T-helper 9 cell (primary cell): ENCODE data around the gene TCP11.
"Not testable (repeated sequence)": the region's sequence is repeated elsewhere in the genome, so short reads cannot be mapped to it uniquely, and the experiment has no call there.

ENCODE experiments used
- DNase-seq: peaks from one replicate; pipeline ENCODE4 v3.0.0-alpha.2; 2020

Gene TCP11

DNA sequence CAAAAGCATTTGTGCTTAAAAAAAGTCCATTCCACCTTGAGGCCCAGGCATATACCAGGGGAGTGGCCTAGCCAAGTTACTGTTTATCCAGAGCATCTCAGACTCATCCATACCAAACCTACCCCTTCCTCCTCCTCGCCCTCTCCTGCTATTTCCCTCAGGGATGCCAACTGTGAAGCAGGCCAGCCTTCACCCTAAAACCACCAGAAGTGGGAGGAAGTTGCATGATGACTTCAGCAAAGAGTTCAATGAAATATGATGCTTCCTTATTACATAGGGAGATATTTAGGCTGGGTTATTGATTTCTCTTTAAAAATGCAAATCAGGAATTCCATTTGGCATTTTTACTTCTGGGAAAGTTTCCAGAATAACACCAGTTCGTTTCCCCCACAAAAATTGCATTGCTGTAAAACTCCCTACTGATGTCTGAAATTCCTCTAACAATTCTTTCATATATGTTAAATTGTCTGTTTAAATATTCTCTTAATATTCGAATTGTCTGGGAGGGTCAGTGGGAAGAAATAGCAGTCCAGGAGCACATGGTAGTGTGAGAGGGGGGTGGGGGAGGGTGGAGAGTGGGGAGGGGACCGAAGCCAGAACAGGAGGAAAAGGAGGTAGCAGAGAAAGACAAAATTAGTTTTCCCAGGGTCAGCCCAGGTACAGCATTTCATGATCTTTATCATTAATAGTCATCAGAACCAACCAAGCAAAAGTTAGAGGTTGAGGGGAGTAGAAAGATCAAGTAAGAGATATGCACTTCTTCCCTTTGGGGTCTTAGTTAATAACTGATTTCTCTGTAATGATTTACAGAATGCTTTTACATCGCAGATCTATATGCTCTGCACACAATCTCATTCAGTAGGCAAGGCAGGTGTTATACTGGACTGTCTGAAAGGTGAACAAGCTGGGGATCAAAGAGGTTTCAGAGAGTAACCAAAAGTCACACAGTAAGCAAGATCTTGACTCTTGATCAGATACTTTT, 1.7 kb upstream of the TCP11 start:
- no peak for DNase-seq

DNA sequence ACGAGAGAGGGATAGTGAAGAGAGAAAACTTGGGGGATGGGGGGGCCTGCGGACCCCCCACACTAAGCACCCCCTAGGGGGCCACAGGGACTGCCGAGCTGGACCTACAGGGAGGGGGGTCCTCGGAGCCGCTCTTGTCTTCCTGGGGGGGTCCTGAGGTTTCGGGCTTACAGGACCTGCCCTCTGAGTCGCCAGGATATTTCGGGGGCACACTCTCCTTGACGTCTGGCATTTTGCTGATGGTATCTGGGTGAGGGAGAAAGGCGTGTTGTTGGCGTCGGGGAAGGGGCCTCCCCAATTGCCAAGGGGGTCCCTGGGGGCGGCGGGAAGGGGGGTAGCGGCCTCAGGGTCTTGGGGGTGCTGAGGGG, 516 bp downstream of the TCP11 start:
- no peak for DNase-seq

DNA sequence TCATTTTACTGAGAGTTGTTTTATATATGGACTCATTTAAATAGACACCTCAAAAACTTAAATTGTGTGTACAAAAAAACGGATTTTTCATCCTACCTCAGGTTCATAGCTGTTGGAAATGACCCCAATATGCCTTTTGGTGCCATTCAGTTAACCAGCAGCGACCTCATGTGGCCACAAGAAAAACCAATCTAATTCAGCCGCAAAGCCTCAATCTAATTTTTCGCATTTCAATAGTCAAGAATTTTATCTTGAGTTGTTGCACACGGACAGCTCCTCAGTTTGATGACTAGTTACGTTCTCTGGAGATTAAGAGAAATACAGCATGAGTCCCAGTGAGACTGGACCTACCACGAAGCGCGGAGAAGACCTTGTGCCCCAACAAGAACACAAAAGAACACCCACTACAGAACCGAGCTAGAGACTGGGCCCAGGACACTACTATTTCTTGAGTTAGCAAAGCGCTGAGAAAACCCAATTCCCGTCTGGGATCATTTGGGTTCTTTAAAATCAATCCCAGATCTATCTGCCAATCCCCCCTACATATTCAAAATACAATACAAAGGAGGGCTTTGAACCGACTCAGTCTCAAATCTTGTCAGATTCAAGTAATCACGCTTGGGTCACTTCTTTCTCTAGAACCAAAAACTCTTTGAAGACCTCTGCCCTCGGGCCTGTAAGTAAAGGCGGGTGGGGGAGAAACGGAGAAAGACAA, 1.1 kb downstream of the TCP11 start:
- DNase-seq: peak; percentile 35

DNA sequence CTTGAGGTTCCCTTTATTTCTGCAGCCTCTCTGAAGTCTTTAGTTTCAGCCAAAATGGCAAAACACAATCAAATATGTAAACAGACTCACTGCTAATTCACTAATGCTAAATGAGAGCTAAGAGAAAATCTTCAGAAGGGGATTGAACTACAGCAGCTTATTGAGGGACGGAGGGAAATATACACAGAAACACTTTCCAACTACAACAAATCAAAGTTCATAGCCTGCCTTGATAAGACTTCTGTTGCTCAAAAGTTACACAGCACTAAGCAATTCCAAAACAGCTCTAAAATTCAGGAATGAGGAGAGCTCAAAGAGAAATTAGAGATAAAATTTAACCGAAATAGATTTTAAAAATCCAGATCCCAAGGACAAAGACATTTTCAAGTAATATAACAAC, 1.7 kb downstream of the TCP11 start:
- DNase-seq: no peak

DNA sequence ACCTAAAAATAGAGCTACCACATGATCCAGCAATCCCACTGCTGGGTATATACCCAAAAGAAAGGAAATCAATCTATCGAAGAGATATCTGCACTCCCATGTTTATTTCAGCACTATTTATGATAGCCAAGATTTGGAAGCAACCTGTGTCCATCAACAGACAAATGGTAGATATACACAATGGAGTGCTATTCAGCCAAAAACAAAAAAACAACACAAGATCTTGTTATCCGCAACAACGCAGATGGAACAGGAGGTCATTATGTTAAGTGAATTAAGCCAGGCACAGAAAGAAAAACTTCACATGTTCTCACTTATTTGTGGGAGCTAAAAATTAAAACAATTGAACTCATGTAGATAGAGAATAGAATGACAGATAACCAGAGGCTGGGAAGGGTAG, 2.9 kb downstream of the TCP11 start:
- not testable (repeated sequence) for DNase-seq

DNA sequence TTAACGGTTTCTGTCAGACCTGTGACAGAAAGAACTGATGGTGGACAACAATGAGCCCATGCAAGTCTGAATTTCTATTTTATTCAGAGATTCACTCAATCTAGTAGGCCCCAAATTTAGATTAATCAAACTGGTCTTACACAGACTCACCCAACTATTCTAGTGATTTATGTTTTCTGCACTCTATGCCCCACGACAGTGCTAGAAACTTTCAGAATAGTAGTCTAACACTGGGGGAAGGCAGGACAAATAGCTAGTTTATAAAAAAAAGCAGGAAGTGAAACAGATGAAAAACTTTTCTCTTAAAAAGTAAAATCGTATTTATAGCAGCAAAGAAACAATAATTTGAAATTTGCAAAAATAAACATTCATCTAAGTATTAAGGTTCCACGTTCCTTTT, 5.0 kb downstream of the TCP11 start:
- DNase-seq: no peak

DNA sequence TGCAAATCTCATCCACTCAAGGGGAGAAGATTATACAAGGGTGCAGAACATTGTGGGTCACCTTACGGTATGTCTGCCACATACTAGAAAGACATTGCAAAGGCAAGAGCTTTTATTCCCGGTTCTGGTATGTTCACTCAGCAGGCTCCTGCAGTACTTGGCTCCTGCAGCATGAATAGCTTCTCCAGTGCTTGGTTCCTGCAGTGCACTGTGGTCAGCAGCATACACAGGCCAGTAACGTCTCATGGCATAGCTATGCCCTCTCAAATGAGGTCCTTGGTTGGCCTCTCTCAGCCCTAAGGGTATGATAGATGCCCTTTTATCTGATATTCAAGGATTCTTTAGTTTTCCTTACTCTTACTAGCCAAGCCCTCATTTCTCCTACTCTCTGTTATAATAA, 12.6 kb downstream of the TCP11 start:
- no peak for DNase-seq

DNA sequence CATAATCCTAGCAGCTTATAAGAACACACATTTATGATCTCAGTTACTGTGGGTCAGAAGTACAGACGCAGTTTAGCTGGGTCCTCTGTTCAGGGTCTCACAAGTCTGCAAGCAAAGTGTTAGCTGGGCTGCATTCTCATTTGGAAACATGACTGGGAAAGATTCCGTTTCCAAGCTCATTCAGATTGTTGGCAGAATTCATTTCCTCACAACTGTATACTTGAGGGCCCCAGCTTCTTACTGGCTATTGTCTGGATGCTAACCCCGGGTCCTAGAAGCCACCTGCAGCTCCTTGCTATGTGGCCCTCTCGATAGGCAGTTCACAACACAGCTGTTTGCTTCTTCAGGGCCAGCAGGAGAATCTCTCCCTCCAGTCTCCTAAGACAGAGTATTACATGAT, 13.1 kb downstream of the TCP11 start:
- no peak for DNase-seq

DNA sequence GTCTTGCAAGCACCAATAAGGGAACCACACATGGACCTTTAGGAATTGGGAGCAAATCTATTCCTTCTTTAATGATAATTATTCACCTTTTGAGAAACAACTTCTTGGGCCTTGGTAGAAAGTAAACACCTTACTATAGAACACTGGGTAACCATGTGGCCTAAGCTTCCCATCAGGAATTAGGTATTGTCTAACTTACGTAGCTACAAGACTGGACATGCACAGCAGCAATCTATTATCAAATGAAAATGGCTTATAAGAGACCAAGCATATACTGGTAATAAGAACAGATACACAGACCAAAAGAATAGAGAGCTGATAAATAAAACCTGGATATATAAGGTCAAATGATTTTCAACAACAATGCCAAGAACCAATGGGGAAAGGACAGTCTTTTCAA, 16.8 kb downstream of the TCP11 start:
- no peak for DNase-seq

DNA sequence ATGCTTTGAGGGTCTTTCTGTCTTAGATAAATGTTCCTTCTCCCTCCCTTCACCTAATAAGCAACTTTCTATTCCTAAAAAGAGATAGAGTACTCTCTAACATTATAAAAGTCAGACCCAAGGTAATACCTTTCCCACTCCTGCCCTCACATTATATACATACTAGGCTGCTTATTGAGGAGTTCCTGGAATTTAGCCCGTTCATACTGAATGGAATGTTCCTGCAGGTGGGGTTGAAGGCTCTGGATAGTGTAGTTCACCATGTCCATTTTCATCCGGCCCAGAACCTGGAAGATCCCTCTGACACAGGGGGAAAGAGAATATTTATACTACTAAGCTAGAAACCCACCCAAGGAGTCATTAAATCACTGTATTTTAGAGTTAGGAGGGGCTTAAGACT, 20.4 kb downstream of the TCP11 start:
- no peak for DNase-seq

DNA sequence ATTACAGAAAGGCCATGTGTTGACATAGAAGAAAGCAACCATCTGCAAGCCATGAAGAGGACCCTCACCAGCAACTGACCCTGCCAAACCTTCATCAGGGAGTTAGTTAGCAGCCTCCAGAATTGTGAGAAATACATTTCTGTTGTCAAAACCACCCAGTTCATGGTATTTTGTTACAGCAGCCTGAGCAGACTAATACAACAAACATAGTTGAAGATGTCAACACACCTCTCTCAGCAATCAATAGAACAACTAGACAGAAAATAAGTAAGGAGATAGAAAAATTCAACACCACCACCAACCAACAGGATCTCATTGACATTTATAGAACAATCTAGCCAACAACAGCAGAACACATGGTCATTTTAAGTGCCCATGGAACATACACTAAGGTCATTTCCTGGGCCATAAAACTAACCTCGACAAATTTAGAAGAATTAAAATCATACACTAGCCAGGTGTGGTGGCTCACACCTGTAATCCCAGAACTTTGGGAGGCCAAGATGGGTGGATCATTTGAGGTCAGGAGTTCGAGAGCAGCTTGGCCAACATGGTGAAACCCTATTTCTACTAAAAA, 32.7 kb downstream of the TCP11 start:
- DNase-seq: no peak

DNA sequence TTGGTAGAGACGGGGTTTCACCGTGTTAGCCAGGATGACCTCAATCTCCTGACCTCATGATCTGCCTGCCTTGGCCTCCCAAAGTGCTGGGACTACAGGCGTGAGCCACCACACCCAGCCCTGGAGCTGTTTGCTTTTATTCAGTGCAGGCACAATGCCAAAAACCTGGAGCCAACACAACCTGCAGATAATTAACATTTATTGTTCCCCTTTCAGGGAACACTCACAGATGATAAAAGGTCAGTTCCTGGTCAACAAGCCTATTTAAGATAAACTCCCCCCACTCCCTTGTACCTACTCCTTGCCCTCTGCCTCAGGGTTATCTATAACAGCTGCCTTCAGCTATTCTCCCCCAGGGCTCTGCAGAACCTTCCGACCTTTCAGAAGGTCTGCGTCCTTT, 33.4 kb downstream of the TCP11 start:
- not testable (repeated sequence) for DNase-seq

DNA sequence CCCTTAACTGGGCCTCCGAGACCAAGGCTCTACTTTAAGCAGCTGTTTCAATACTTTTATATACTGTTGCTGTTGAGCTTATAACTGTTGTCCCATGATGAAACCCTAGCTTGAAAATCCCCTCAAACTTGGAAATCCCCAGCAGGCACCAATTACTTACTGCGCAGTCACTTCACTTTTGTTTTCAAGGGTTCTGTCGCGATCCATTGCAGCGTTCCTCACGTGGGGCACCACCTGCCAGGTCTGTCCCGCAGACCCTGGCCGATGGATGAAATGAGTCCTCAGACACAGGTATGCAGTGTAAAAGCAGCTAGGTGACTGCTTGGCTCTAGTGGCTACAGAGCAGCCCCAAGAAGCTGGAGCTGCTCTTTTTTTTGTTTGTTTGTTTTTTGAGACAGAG, 33.9 kb downstream of the TCP11 start:
- not testable (repeated sequence) for DNase-seq

DNA sequence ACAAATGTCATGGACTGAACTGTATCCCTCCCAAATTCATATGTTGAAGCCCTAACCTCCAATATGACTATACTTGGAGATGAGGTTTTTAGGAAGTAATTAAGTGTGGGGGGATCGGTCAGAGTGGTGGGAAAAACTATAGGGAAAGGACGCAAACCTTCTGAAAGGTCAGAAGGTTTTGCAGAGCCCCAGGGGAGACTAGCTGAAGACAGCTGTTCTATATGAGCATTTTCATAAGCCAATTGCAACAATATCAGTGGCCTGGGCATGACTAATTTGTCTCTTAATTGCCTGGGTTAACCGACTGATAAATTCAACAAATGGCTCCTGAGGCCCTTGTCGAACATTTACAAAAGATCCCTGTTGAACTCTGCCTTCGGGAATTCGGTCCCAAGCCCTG, 35.1 kb downstream of the TCP11 start:
- DNase-seq: not testable (repeated sequence)

DNA sequence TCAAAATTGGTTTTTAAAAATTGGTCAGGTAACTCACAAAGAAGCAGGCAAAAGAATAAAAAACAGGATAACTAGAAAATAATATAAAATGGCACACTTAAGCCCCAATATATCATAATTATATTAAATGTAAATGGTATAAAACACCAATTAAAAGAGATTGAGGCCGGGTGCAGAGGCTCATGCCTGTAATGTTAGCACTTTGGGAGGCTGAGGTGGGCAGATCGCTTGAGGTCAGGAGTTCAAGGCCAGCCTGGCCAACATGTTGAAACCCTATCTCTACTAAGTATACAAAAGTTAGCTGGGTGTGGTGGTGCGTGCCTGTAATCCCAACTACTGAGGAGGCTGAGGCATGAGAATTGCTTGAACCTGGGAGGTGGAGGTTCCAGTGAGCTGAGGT, 36.1 kb downstream of the TCP11 start:
- DNase-seq: no peak

DNA sequence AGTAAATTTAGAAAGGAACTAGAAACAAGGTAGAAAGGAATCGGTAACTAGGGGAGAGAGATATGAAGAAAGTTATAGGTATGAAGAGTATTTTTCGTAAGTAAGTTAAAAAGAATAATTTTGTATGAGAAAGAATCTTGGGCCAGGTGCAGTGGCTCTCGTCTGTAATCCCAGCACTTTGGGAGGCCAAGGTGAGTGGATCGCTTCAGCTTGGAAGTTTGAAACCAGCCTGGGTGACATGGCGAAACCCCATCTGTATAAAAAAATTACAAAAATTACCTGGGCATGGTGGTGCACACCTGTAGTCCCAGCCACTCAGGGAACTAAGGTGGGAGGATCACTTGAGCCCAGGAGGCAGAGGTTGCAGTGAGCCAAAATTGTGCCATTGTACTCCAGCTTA, 42.0 kb downstream of the TCP11 start:
- no peak for DNase-seq

DNA sequence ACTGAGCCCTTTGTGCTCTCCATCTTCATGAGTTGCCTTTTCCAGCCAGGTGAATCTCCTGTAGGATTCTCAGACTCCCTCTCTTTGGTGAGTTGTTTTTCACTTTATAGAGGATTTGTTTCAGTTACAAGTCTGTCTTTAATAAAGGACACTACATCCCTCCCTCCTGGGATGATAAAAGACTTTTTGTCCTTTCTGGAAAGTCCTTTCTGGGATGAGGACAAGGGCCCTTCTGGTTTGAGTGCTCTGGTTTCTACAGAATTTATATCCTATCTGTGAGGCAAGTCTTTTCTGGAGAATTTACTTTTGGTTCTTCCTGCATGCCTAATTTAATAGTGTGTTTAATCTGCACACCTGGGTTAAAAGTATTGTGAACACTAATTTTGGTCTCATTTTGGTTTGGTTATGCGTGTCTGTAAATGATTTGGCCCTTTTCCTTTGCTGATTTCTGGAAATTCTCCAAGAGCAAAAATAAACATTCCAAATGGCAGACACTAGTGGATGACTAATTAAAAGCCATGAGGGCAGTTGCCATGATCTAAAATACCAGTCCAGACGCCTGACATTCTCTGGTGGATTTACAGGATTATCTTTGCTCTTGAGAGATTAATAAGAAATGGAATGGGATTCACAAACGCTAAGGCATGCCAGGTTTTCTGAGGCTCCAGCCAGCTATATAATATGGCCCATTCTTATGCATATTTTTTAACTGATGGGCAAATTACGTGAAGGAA, 44.8 kb downstream of the TCP11 start:
- DNase-seq: no peak

DNA sequence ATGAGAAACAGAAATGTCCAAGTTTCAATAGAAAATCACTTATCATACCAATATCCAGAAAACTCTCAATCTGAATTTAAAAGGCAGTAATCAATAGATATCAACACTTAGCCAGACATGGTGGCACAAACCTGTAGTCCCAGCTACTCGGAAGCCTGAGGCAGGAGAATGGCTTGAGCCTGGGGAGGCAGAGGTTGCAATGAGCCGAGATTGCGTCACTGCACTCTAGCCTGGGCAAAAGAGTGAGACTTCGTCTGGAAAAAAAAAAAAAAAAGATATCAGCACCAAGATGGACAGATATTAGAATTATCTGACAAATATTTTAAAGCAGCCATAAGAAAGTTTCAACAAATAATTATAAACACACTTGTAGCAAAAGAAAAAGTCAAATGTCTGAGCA, 47.0 kb downstream of the TCP11 start:
- DNase-seq: no peak

DNA sequence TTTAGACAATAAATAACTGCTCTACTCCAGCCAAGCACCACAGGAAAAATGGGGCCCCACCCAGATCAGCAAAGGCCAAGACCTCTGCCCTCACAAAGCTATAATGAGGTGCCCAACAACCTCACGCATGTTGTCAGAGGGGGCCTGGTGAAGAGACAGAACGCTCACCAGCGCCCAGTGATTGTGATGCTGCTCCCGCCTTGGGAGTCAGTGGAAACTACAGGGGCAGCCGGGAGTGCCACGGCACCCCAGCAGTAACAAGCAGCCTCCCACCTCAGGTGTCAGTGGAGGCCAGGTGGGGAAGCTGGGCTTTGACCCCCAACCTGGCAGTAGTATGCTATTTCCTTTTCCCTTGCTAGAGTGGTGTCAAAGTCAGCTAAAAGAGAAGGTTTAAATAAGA, 47.4 kb downstream of the TCP11 start:
- DNase-seq: no peak

DNA sequence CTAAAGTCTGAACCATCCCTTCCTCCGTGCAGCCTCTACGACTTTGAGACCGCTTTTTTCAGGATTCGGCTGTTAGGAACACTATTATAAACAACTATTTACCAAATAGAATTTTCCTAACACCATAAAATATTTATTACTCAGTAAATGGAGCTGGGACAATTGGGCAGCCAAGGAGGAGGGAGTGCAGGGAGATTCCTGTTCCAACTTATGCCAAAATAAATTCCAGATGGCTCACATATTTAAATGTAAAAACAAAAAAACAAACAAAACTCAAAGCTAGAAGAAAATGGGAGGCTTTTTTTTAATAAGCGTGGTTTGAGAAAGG, 48.1 kb downstream of the TCP11 start:
- DNase-seq: no peak

DNA sequence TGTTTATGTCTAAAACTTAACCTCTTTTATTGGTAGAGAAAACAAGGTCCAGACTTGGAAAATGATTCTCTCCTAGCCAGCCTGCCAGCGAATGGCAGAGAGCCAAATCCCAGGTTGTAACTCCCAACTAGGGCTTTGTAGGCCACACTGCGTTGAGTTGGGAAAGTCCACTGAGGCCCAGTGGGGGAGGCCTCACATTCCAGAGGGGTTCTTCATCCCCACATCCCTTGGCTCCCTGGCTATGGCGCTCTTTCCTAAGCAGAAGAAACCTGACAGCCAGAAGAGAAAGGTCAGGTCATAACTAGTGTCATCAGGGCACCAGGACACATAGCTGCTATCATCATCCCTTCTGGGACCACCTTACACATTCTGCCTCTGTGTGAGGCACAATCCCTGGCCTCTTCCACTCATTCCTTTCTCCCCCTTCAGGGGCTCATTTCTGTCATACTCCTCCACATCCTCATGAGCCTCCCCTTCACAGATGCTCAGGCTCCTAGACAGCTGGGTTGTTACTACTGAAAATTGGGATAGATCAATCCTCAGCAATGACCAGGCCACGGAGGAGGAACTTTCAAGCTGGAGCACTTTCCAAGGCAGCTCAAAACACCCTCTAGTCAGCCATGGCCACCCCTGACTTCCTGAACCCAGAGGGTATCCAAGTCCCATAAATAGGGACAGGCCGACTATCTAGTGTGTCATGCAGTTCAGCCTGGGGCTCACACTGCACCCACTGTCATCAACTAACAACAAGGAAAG, 48.6 kb downstream of the TCP11 start:
- no peak for DNase-seq

DNA sequence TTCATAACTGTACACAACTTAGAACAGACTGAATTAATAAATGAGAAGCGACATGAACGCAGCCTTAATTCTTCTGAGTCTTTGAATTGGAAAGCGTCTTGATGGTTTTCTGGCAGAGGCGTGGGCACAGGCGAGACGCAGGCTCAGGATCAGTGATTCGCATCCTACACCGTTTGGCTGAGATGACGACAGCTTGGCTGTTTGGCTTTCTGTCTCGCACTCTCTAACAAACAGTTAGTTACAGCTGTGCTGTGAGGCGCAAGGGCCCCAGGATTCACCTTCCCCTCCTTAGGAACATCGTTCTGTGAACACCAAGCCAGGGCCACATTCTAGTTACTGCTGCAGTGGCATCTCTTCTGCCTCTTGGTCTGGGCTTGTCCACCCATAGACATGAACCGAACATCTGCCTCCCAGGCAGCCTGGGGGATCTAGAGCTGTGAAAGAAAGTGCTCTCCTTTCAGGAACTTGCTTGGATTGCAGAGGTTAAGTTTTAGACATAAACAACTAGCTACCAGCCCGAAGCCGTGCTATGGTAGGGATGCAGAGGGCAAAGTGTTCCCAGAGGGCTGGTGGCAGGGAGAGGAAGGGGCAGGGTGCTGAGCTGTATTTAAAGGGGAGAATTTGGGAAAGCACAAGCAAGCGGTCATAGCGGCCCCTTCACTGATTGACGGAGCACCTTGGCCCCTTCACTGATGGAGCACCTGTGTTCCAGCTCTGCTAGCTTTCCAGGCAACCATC, 49.6 kb downstream of the TCP11 start:
- DNase-seq: no peak
